Endothelial cell of umbilical vein (primary cell): ENCODE results near the gene MMAA. TPM values are rescaled to one million over a fixed set of nuclear protein-coding genes. Genes with fewer than 3 reads are reported as not detected.
"Not testable (repeated sequence)": the region's sequence is repeated elsewhere in the genome, so short reads cannot be mapped to it uniquely, and the experiment has no call there.

ENCODE experiments used
- BruUV-seq: library from RNA; stranded (reverse); fragments of 400-500 nt; replicated peaks from 2 replicates; lab custom pipeline; 2021; lab: Mats Ljungman, UMichigan
- CTCF ChIA-PET: fragments of 300-600, 350-600 bp; sonication (Branson Sonifier 250); formaldehyde crosslinking; loops from one replicate; lab custom pipeline; 2021; ENCODE audit warnings: antibody characterized with exemption, inconsistent platforms; lab: Charles Lee
- POLR2A ChIA-PET: fragments of 300-600, 350-600 bp; sonication (Branson Sonifier 250); formaldehyde crosslinking; loops from one replicate; lab custom pipeline; 2021; ENCODE audit warnings: antibody characterized with exemption, inconsistent platforms; lab: Charles Lee
- DNase-seq: peaks from one replicate; pipeline ENCODE4 v3.0.0-alpha.2; 2011; ENCODE audit warnings: low read depth, low spot score
- FAIRE-seq: peaks from 2 replicates; lab custom pipeline; 2011; peaks lifted over from hg19 to GRCh38; lab: Jason Lieb, UNC
- H2AFZ ChIP-seq: 2 replicates; pipeline ENCODE4 v1.6.0; 2012; ENCODE audit warnings: low read depth, low read length, control low read depth, inconsistent platforms
- H3K27ac ChIP-seq: 2 replicates; pipeline ENCODE4 v1.5.1; 2011; ENCODE audit warnings: low read depth, mild to moderate bottlenecking, control low read depth, low read length, moderate library complexity; ENCODE audit not compliant: insufficient read depth
- H3K27me3 ChIP-seq, 2 experiments: 2 replicates each; pipeline versions ENCODE4 v1.6.0 to v1.6.1; 2011; ENCODE audit warnings: low read length in 2 of 2, mixed read lengths in 1 of 2; ENCODE audit not compliant: control insufficient read depth in 2 of 2, insufficient read depth in 2 of 2
- H3K36me3 ChIP-seq, 2 experiments: 2 replicates in 1 of 2; 3 replicates in 1 of 2; pipeline ENCODE4 v1.5.1; 2011; ENCODE audit warnings: low read length in 2 of 2, mild to moderate bottlenecking in 1 of 2, moderate library complexity in 1 of 2; ENCODE audit not compliant: control insufficient read depth in 2 of 2, insufficient read depth in 2 of 2; ENCODE audit errors: extremely low read depth in 1 of 2
- H3K4me1 ChIP-seq: 3 replicates; pipeline ENCODE4 v1.5.1; 2011; ENCODE audit warnings: mild to moderate bottlenecking, low read length; ENCODE audit not compliant: control insufficient read depth, insufficient read depth; ENCODE audit errors: extremely low read depth
- H3K4me2 ChIP-seq: 2 replicates; pipeline ENCODE4 v1.6.1; 2011; ENCODE audit warnings: low read length, control low read depth, mixed read lengths; ENCODE audit not compliant: insufficient read depth
- H3K4me3 ChIP-seq, 3 experiments: fragments of 200-600 bp in 1 of 3; sonication (generic), shearing (Covaris generic) in 1 of 3; replicated peaks in 1 of 3; 2 replicates each; pipeline ENCODE4 v1.5.1; 2011 to 2016; ENCODE audit warnings: control low read depth in 3 of 3, low read length in 3 of 3, mild to moderate bottlenecking in 2 of 3, inconsistent platforms in 1 of 3, low read depth in 1 of 3, moderate library complexity in 1 of 3; ENCODE audit not compliant: insufficient read depth in 1 of 3
- H3K79me2 ChIP-seq: 2 replicates; pipeline ENCODE4 v1.6.0; 2012; ENCODE audit warnings: low read length, inconsistent platforms; ENCODE audit not compliant: control insufficient read depth, insufficient read depth
- H3K9ac ChIP-seq: replicated peaks from 2 replicates; pipeline ENCODE3; 2011; ENCODE audit warnings: low read length, control low read depth; ENCODE audit not compliant: insufficient read depth; ENCODE audit errors: extremely low read depth
- H3K9me1 ChIP-seq: replicated peaks from 3 replicates; pipeline ENCODE4 v1.6.0; 2011; ENCODE audit warnings: mild to moderate bottlenecking, low read length; ENCODE audit not compliant: control insufficient read depth, insufficient read depth; ENCODE audit errors: extremely low read depth
- H3K9me3 ChIP-seq: replicated peaks from 2 replicates; pipeline ENCODE4 v1.5.1; 2012; ENCODE audit warnings: low read length, inconsistent platforms; ENCODE audit not compliant: control insufficient read depth, insufficient read depth
- H4K20me1 ChIP-seq: replicated peaks from 2 replicates; pipeline ENCODE3; 2011; ENCODE audit warnings: mild to moderate bottlenecking, low read length; ENCODE audit not compliant: control insufficient read depth, insufficient read depth; ENCODE audit errors: extremely low read depth
- FOS ChIP-seq: IDR thresholded peaks from 2 replicates; pipeline ENCODE4 v1.6.1; 2011; ENCODE audit warnings: mild to moderate bottlenecking, low read length, moderate library complexity, borderline replicate concordance; ENCODE audit not compliant: insufficient read depth
- JUN ChIP-seq: IDR thresholded peaks from 2 replicates; pipeline ENCODE4 v1.6.1; 2011; ENCODE audit warnings: borderline replicate concordance, low read depth; ENCODE audit not compliant: insufficient read length, insufficient read depth
- POLR2AphosphoS5 ChIP-seq: IDR thresholded peaks from 2 replicates; pipeline ENCODE4 v1.6.1; 2012; ENCODE audit warnings: low read depth, mild to moderate bottlenecking, control low read depth, low read length, moderate library complexity; ENCODE audit not compliant: insufficient read depth
- dilution Hi-C: fragments of 300-500 bp; cut with MboI; formaldehyde crosslinking; loops from one replicate; pipeline ENCODE4 v1.15.0; 2019; ENCODE audit warnings: low sequenced_read_pairs; ENCODE audit not compliant: extremely low pct_ligation_motif_present
- intact Hi-C: fragments of 100-400 bp; cut with micrococcal nuclease; formaldehyde crosslinking; loops from one replicate; pipeline ENCODE4 v1.10.0; 2022
- polyA plus RNA-seq, 4 experiments: library from polyadenylated mRNA; depleted of rRNA in 3 of 4; stranded (reverse) in 3 of 4; unstranded in 1 of 4; fragments of >200 nt; gene quantifications; 2 replicates each; pipeline versions ENCODE4 v1.2.1 to v1.2.3, GENCODE V29; 2011 to 2012; ENCODE audit warnings: missing spikeins in 1 of 4
- total RNA-seq: library from RNA; stranded (reverse); gene quantifications from 2 replicates; pipeline ENCODE4 v1.2.3, GENCODE V29; 2021
- TF ChIP-seq, protein P1 (sequence below): IDR thresholded peaks from 2 replicates; pipeline ENCODE4 v1.6.1; 2011; ENCODE audit not compliant: insufficient read depth, insufficient read length
- TF ChIP-seq, protein P2 (sequence below), 2 donors: IDR thresholded peaks; 1 replicate in 1 of 2; 2 replicates in 1 of 2; pipeline ENCODE4 v1.5.1; 2011; ENCODE audit warnings: low read length in 2 of 2, mild to moderate bottlenecking in 2 of 2, moderate library complexity in 2 of 2, control low read depth in 1 of 2, inconsistent platforms in 1 of 2, low read depth in 1 of 2; ENCODE audit not compliant: insufficient read depth in 1 of 2; ENCODE audit errors: extremely low read depth in 1 of 2

Gene MMAA
- total and polyA plus RNA-seq, 2 donors (not counting 3 experiments of a cell fraction or from before 2014, with no cell fraction given), result 2.2 to 5.1 TPM

DNA sequence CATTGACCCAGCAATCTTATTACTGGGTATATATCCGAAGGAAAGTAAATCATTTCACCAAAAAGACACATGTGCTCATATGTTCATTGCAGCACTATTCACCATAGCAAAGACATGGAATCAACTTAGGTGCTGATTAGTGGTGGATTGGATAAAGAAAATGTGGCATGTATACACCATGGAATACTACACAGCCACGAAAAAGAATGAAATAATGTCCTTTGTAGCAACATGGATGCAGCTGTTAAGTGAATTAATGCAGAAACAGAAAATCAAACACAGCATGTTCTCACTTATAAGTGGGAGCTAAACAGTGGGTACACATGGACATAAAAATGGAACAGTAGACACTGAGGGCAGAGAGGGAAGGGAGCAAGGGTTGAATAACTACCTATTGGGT lies 72.2 kb downstream of the MMAA start:
- POLR2A ChIA-PET, BruUV-seq, FAIRE-seq, intact Hi-C loops, H2AFZ ChIP-seq, DNase-seq, H3K9ac ChIP-seq, dilution Hi-C loops, H3K9me3 ChIP-seq, H4K20me1 ChIP-seq, H3K4me2 ChIP-seq, CTCF ChIA-PET, H3K36me3 ChIP-seq, H3K79me2 ChIP-seq, H3K27ac ChIP-seq, H3K4me1 ChIP-seq, H3K9me1 ChIP-seq, H3K4me3 ChIP-seq, H3K27me3 ChIP-seq: not testable (repeated sequence)

DNA sequence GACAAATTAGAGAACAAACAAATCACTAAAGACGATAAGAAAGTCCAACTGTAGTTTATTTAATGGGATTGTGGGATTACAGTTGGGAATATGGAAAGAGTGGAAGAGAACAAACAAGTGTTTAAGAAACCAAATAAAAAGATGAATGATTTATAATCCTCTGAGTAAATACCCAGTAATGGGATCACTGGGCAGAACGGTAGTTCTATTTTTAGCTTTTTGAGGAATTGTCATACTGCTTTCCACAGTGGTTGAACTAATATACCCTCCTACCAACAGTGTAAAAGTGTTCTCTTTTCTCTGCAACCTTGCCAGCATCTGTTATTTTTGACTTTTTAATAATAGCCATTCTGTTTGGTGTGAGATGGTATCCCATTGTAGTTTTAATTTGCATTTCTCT lies 75.7 kb downstream of the MMAA start:
- FAIRE-seq (no peak), DNase-seq (no peak)
- dilution Hi-C loops, result no loop called here
- Histone ChIP-seq H3K9ac (no peak overlapping the region), H3K4me2 (no peak overlapping the region), H3K79me2 (no peaks in the 10 kb centered on the region), H3K4me1 (no peaks in the 10 kb centered on the region), H3K4me3 (no peak overlapping the region), H2AFZ (no peak overlapping the region), H3K36me3 (no peaks in the 10 kb centered on the region), H4K20me1 (no peaks in the 10 kb centered on the region), H3K9me1 (no peaks in the 10 kb centered on the region), H3K9me3 (no peaks in the 10 kb centered on the region), H3K27me3 (peaks cover 0 to 1% of the 10 kb centered on the region in 2 experiments), H3K27ac (no peak overlapping the region)
- BruUV-seq, result no TSS peak
- TF ChIP-seq, protein P1, sequence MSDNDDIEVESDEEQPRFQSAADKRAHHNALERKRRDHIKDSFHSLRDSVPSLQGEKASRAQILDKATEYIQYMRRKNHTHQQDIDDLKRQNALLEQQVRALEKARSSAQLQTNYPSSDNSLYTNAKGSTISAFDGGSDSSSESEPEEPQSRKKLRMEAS, result no peak
- no peak for TF ChIP-seq FOS
- no peak for TF ChIP-seq POLR2AphosphoS5
- TF ChIP-seq JUN, result no peak
- TF ChIP-seq, protein P2, sequence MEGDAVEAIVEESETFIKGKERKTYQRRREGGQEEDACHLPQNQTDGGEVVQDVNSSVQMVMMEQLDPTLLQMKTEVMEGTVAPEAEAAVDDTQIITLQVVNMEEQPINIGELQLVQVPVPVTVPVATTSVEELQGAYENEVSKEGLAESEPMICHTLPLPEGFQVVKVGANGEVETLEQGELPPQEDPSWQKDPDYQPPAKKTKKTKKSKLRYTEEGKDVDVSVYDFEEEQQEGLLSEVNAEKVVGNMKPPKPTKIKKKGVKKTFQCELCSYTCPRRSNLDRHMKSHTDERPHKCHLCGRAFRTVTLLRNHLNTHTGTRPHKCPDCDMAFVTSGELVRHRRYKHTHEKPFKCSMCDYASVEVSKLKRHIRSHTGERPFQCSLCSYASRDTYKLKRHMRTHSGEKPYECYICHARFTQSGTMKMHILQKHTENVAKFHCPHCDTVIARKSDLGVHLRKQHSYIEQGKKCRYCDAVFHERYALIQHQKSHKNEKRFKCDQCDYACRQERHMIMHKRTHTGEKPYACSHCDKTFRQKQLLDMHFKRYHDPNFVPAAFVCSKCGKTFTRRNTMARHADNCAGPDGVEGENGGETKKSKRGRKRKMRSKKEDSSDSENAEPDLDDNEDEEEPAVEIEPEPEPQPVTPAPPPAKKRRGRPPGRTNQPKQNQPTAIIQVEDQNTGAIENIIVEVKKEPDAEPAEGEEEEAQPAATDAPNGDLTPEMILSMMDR (IDR thresholded peaks at IDR 0.05; ENCODE audit: extremely low read depth in 1 of 2, insufficient read depth in 1 of 2, low read depth in 1 of 2, low read length in 2 of 2), result no peak
- intact Hi-C loops, result no loop called here
- POLR2A ChIA-PET, result no interaction called here
- CTCF ChIA-PET, result no interaction called here
